ENCODE measurements around the gene SCN1B.

Gene SCN1B

DNA sequence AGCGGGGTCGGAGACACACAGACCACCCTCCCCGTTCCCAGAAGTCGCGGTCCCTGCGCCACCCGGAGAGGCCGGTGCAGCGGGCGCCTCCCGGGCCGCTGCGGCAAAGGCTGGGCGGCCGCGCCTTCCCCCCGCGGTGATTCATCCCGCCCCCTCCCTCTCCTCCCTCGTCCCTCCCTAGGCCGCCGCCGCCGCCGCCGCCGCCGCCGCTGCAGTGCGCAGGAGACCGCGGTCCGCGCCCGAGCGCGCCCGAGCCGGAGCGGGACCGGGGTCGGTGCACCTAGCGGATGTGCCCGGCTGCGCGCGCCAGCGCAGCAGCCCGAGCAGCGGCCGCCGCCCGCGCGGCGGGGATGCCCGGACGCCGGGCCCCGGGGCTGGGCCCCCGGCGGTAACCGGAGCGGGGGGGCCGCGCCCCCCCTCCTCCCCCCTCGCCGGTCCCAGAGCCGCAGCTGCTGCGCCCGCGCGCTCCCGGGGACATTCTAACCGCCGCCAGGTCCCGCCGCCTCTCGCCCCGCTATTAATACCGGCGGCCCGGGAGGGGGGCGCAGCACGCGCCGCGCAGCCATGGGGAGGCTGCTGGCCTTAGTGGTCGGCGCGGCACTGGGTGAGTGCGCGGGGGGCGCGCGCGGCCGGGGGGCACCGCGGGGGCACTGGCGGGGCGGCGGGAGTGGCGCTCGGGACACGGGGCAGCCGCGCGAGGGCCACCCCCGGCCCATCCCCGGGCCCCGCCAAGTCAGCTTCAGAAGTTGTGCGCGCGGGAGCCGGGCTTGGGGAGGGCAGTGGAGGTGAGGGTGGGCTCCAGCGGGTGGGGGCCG lies at the start of gene SCN1B:
Gene SCN1B, plus strand, starts transcription at position 214 of the 815 bp plus-strand sequence. Its CDS starts 351 bp downstream, at position 565.
- TF ChIP-seq, protein P1, sequence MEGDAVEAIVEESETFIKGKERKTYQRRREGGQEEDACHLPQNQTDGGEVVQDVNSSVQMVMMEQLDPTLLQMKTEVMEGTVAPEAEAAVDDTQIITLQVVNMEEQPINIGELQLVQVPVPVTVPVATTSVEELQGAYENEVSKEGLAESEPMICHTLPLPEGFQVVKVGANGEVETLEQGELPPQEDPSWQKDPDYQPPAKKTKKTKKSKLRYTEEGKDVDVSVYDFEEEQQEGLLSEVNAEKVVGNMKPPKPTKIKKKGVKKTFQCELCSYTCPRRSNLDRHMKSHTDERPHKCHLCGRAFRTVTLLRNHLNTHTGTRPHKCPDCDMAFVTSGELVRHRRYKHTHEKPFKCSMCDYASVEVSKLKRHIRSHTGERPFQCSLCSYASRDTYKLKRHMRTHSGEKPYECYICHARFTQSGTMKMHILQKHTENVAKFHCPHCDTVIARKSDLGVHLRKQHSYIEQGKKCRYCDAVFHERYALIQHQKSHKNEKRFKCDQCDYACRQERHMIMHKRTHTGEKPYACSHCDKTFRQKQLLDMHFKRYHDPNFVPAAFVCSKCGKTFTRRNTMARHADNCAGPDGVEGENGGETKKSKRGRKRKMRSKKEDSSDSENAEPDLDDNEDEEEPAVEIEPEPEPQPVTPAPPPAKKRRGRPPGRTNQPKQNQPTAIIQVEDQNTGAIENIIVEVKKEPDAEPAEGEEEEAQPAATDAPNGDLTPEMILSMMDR (IDR thresholded peaks at IDR 0.05; ENCODE audit: extremely low read depth, insufficient read depth, missing control alignments) = no peak
- peak; percentile 78 for DNase-seq (ENCODE audit: low spot score)
- in situ Hi-C loops (cut with MboI; ENCODE audit: low pct_unique_long_range_greater_than_20kb, low sequenced_read_pairs, unreplicated experiment) = no loop called here

DNA sequence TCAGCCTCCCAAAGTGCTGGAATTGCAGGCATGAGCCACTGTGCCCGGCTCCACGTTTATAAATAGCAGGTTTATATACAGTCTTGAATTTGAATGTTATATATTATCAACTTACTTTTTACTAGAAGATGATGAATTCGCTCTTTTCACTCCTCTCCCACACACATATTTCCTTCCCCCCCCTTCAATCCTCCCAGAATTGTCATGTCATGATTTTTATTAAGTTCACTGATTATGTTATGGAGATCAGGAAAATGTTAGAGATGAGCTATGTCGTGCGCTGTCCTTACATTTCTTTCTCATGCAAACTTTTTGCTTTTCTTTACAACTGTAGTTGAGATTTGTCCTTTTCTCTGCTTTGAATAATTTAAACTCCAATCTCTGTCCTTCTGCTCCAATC lies 48.0 kb upstream of the SCN1B start:
- TF ChIP-seq, protein P1 (IDR thresholded peaks at IDR 0.05; ENCODE audit: extremely low read depth, insufficient read depth, missing control alignments) = no peak
- in situ Hi-C loops (cut with MboI; ENCODE audit: low pct_unique_long_range_greater_than_20kb, low sequenced_read_pairs, unreplicated experiment) = no loop called here

DNA sequence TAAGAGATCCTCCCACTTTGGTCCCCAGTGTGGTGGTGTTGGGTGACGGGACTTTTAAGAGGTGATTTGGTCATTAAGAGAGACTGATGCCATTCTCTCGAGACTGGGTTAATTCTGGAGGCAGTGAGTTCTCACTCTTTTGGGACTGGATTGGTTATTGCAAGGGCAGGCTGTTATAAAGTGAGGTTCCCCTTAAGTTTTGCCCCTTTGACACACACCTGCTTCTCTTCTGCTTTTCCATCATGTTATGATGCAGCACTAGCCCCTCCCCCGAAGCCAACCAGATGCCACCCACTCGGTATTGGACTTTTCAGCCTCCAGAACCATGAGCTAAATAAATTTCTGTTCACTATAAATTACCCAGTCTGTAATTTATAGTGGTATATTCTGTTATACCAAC lies 46.5 kb upstream of the SCN1B start:
- no peak for DNase-seq (ENCODE audit: low spot score)

More for the DNA sequence above, 48.0 kb upstream of the SCN1B start:
- no peak for DNase-seq (ENCODE audit: low spot score)

DNA sequence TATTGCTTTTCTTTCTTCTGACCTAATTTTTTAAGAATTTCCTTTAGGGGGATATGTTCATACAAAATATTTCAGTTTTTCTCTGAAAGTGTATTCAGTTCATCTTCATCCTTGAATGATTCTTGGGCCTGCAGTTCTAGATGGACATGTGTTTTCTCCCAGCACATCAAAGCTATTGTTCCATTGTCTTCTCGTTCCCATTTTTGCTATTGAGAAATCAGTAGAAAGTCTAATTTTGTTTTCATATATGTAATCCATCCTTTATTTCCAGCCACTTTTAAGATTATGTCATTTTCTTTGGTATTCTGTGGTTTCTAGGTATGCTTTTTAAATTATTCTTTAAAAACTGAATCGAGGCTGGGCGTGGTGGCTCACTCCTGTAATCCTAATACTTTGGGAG lies 46.0 kb upstream of the SCN1B start:
- DNase-seq (ENCODE audit: low spot score) = no peak
- TF ChIP-seq, protein P1 (IDR thresholded peaks at IDR 0.05; ENCODE audit: extremely low read depth, insufficient read depth, missing control alignments) = no peak

More for the DNA sequence above, 46.5 kb upstream of the SCN1B start:
- in situ Hi-C loops (cut with MboI; ENCODE audit: low pct_unique_long_range_greater_than_20kb, low sequenced_read_pairs, unreplicated experiment) = no loop called here
- TF ChIP-seq, protein P1 (IDR thresholded peaks at IDR 0.05; ENCODE audit: extremely low read depth, insufficient read depth, missing control alignments) = no peak

DNA sequence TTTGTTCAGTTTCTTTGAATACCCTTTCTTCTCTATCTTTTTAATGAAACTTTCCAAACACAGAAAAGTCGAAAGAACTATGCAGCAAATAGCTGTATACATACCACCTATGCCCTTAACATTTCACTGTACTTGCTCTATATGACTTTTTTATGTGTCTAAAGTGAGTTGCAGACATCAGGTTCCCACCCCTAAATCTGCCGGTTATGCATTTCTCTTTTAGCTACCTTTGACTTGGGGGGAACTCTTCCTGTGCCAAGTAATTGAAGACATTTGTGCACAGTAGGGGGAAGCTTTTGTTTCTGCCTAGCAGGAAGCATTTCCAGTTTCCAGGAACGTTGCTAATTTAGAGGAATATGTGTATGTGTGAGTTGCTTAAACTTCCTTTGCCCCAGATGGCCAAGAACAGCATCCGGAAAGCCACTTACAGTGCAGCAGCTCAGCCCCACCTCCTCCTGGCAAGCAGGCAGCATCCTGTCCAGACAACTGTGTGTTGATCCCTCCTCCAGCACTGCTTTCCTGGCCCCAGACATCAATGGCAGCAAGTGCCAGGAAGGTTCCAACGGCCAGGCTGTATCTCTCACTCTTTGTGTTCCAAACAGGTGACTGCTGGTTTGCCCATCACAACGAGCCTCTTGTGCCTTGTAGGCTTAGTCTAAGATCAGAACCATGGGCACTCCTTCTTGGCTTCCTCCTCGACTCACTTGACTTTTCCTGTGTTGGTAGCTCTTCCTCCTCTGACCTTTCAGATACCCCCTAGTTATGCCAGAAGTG lies 44.8 kb upstream of the SCN1B start:
- TF ChIP-seq, protein P1 (IDR thresholded peaks at IDR 0.05; ENCODE audit: extremely low read depth, insufficient read depth, missing control alignments) = no peak
- in situ Hi-C loops (cut with MboI; ENCODE audit: low pct_unique_long_range_greater_than_20kb, low sequenced_read_pairs, unreplicated experiment) = no loop called here
- no peak for DNase-seq (ENCODE audit: low spot score)

More for the DNA sequence above, 46.0 kb upstream of the SCN1B start:
- in situ Hi-C loops (cut with MboI; ENCODE audit: low pct_unique_long_range_greater_than_20kb, low sequenced_read_pairs, unreplicated experiment) = no loop called here

DNA sequence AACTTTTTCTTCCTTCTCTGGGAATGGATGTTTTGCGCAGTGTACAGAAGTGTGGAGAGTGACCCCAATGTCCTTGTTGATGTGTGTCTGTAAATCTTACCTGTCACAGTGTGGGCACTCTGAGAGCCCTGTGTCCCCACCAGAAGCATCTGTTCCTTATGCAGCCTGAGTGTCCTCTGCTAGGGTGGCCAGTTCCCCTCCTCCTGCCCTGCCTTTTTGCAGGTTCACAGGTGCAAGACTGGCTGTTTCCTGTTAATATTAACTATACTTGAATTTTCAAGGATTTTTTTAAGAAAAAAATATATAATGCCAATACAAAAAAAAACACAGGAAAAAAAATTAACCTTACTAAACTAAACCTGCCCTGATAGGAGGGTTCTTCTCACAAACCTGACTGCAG lies 42.2 kb upstream of the SCN1B start:
- no peak for DNase-seq (ENCODE audit: low spot score)
- in situ Hi-C loops (cut with MboI; ENCODE audit: low pct_unique_long_range_greater_than_20kb, low sequenced_read_pairs, unreplicated experiment) = no loop called here
- TF ChIP-seq, protein P1 (IDR thresholded peaks at IDR 0.05; ENCODE audit: extremely low read depth, insufficient read depth, missing control alignments) = no peak

All from GM13977 (cell line).